ENCODE data around the gene NKTR.

Gene NKTR

DNA sequence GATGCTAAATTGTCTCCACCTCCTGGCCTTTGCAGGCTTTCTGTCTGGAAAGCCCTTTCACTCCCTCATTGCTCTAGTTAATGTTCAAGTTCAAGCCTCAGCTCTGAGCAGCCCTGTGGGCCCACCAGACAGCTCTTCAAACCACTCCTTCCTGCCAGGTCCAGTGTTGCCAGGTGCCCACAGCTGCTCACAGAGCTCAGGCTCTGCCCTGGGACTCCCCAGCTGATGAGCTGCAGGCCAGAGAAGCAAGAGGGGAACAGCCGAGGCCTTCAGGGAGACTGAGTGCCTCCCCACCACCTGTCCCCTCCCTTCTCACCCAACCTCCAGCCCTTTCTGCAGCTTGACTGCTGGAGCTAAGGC, 51.7 kb downstream of the NKTR start:
- peaks cover 33% of the 10 kb centered on the region for H3K4me1 ChIP-seq (ENCODE audit: control insufficient read depth, low read depth, low read length)
- H3K9ac ChIP-seq (ENCODE audit: low read length) = no peak overlapping the region
- no peak overlapping the region for H3K27ac ChIP-seq (ENCODE audit: low read length)

DNA sequence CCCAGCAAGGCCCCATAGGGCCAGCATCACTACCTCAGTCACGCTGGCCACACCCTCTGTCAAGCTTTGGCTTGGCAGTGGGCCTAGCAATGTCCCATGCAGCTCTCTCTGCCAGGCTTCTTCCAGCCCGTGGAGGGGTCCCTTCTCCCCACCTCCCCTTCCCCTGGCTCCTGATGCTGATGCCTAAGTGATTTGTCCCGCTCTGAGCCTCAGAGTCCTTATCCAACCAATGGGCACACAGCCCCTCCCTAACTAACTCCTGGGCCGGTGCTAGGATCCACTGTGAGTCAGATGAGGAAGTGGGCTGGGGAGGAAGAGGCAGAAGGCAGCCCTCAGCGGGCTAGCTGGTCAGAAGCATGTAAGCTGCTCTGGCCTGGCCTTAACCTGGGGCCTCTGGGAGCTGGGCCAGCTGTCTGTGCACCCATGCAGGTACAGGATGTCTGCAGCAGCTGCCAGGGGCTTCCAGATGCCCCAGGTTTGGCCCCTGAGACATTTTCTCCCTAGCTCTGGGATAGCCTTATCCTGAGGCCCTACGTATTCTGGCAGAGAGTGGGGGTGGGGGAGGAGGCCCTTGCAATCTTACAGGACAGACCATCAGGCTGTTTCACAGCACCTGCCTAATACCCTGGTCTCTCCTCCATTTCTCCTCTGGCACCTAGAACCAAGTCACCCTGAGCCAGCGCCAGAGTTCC, 52.3 kb downstream of the NKTR start:
- Histone ChIP-seq H3K36me3 (ENCODE audit: control insufficient read depth, low read depth, low read length) (peaks cover 7% of the 10 kb centered on the region), H3K4me1 (ENCODE audit: control insufficient read depth, low read depth, low read length) (peaks cover 27% of the 10 kb centered on the region), H3K27ac (ENCODE audit: low read length) (no peak overlapping the region), H3K9me3 (ENCODE audit: control insufficient read depth, low read depth, low read length) (no peaks in the 10 kb centered on the region), H3K4me3 (ENCODE audit: low read length) (no peak overlapping the region), H3K9ac (ENCODE audit: low read length) (no peak overlapping the region), H3K27me3 (ENCODE audit: control insufficient read depth, insufficient read depth, low read length) (no peaks in the 10 kb centered on the region)

More for the DNA sequence above, 51.7 kb downstream of the NKTR start:
- peaks cover 13% of the 10 kb centered on the region for H3K36me3 ChIP-seq (ENCODE audit: control insufficient read depth, low read depth, low read length)
- no peak overlapping the region for H3K4me3 ChIP-seq (ENCODE audit: low read length)
- H3K27me3 ChIP-seq (ENCODE audit: control insufficient read depth, insufficient read depth, low read length) = no peaks in the 10 kb centered on the region
- H3K9me3 ChIP-seq (ENCODE audit: control insufficient read depth, low read depth, low read length) = no peaks in the 10 kb centered on the region

DNA sequence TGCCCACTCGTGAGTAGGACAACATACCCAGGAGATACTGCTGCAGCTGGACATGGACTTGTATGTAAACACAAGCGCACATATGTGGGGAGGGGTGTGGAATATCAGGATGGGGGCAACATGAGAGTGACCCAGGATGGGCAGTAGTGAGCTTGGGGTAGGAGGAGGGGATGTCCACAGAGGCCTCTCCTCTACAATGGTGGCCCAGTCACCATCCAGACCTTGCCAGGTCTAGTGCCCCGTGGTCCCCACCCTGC, 52.7 kb downstream of the NKTR start:
- Histone ChIP-seq H3K9me3 (ENCODE audit: control insufficient read depth, low read depth, low read length) (no peaks in the 10 kb centered on the region), H3K4me3 (ENCODE audit: low read length) (peak overlapping the region; percentile 57), H3K27ac (ENCODE audit: low read length) (no peak overlapping the region), H3K27me3 (ENCODE audit: control insufficient read depth, insufficient read depth, low read length) (no peaks in the 10 kb centered on the region), H3K9ac (ENCODE audit: low read length) (no peak overlapping the region), H3K4me1 (ENCODE audit: control insufficient read depth, low read depth, low read length) (peaks cover 24% of the 10 kb centered on the region), H3K36me3 (ENCODE audit: control insufficient read depth, low read depth, low read length) (peaks cover 6% of the 10 kb centered on the region)

DNA sequence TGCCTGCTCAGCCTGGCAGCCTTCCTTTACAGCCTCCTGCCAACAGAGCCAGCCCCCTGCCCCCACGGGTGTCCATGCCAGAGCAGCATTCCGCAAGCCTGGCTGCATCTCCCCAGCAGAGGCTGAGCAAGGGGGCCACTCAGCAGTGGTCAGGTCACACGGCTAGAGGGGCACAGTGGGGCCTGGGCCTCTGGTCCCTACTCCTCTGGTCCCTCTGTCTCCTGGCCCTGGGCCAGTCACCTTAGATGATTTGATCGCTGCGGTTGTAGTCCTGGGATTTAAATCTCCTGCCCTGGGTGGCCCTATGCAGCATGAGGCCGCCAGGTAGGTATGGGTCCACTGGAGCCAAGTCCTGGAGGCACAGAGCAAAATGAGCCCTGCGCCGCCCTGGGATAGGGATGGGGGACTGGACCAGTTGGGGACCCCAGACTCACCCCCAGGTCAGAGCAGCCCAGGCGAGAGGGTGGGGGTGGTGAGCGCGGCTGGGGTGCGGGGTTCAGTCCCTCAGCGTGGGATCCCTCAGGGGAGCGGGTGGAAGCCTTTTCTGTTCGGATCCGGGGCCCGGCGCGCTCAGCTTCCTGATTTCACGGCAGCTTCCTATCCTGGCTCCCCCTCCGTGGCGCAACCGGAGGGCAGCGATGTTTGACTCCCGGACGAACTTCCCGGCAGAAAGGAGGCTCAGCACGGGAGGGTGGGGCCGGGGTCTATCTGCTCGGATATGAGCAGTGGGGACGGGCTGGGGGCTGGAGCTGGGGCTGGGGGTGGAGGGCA, 53.3 kb downstream of the NKTR start, which contains the start of gene ZBTB47:
ZBTB47 (plus strand) TSS at position 138 of the 771 bp plus-strand sequence. CDS start 4,659 bp downstream, outside the sequence.
- H3K27ac ChIP-seq (ENCODE audit: low read length) = no peak within 1 kb of the TSS
- peak within 1 kb of the TSS; percentile 49 for H3K9ac ChIP-seq (ENCODE audit: low read length)
- peaks cover 5% of the 10 kb centered on the region for H3K36me3 ChIP-seq (ENCODE audit: control insufficient read depth, low read depth, low read length)
- no peaks in the 10 kb centered on the region for H3K9me3 ChIP-seq (ENCODE audit: control insufficient read depth, low read depth, low read length)
- H3K4me3 ChIP-seq (ENCODE audit: low read length) = peak within 1 kb of the TSS; percentile 57
- H3K4me1 ChIP-seq (ENCODE audit: control insufficient read depth, low read depth, low read length) = peaks cover 24% of the 10 kb centered on the region
- no peaks in the 10 kb centered on the region for H3K27me3 ChIP-seq (ENCODE audit: control insufficient read depth, insufficient read depth, low read length)

DNA sequence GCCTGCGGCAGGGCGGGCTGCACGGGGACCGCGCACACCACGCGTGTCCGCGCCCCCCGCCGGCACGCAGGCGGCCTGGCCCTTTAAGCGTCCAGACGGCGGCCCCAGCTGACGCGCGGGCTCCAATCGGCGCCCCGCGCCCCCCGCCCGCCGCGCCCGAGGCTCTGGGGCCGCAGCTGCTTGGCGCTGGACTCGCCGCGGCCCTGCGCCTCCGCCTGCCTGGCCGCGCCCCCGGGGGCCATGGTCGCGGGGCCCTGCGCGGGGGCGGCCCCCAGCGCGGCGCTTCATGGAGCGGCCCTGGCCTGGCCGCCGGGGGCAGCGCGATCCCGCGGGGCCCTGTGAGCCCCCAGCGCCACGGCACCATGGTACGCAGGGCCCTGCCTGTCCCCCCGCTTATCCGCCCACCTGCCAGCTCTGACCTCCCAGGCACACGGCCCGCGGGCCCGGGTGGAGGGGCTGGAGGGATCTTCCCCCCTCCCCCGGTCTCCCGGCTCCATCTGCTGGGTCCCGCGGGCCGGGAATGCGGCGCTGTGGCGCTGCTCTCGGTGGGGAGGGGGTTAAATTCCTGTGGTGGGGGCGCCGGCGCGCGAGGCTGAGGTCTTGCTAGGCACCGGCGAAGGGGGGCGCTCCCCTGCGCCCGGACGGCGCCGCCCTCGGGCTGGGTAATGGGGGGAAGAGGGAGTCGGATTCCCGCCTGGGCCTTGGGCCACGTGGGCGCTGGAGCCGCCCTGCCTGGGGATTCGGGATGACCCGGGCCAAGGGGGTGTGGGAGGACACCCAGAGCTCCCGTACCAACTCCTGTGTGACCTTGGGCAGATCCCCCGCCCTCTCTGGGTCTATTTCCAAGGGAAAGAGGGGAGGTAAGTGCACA, 54.1 kb downstream of the NKTR start:
- Histone ChIP-seq H3K9me3 (ENCODE audit: control insufficient read depth, low read depth, low read length) (no peaks in the 10 kb centered on the region), H3K4me1 (ENCODE audit: control insufficient read depth, low read depth, low read length) (peaks cover 24% of the 10 kb centered on the region), H3K36me3 (ENCODE audit: control insufficient read depth, low read depth, low read length) (no peaks in the 10 kb centered on the region), H3K9ac (ENCODE audit: low read length) (peak overlapping the region; percentile 49), H3K27ac (ENCODE audit: low read length) (no peak overlapping the region), H3K27me3 (ENCODE audit: control insufficient read depth, insufficient read depth, low read length) (no peaks in the 10 kb centered on the region), H3K4me3 (ENCODE audit: low read length) (peak overlapping the region; percentile 57)

DNA sequence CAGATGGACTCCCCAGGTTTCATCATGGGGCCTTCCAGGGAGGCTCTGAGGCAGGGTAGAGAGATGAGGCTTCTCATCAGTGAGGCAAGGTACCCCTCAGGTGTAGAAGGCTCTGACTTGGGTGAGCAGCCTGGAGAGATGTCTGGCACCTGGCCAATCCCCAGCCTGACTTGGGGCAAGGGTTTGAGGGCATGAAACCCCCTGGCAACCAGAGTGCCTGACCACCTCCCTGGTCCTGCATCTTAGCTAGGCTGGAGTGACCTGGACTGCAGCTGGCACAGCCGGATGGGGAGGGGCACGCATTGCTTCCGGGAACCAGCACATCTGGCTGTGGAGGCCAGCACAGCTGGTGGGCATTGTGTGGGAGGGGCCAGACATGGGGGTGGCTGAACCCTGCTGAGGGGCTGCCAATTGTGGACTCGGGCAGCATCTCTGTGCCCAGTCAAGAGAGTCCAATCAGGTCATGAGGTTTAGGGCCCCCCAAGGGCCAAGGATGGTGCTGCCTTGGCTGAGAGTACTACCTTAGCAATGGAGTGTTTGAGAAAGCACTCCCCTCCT, 54.9 kb downstream of the NKTR start:
- no peaks in the 10 kb centered on the region for H3K27me3 ChIP-seq (ENCODE audit: control insufficient read depth, insufficient read depth, low read length)
- H3K36me3 ChIP-seq (ENCODE audit: control insufficient read depth, low read depth, low read length) = no peaks in the 10 kb centered on the region
- peaks cover 24% of the 10 kb centered on the region for H3K4me1 ChIP-seq (ENCODE audit: control insufficient read depth, low read depth, low read length)
- H3K9me3 ChIP-seq (ENCODE audit: control insufficient read depth, low read depth, low read length) = no peaks in the 10 kb centered on the region
- H3K27ac ChIP-seq (ENCODE audit: low read length) = no peak overlapping the region
- peak overlapping the region; percentile 49 for H3K9ac ChIP-seq (ENCODE audit: low read length)
- H3K4me3 ChIP-seq (ENCODE audit: low read length) = peak overlapping the region; percentile 49

DNA sequence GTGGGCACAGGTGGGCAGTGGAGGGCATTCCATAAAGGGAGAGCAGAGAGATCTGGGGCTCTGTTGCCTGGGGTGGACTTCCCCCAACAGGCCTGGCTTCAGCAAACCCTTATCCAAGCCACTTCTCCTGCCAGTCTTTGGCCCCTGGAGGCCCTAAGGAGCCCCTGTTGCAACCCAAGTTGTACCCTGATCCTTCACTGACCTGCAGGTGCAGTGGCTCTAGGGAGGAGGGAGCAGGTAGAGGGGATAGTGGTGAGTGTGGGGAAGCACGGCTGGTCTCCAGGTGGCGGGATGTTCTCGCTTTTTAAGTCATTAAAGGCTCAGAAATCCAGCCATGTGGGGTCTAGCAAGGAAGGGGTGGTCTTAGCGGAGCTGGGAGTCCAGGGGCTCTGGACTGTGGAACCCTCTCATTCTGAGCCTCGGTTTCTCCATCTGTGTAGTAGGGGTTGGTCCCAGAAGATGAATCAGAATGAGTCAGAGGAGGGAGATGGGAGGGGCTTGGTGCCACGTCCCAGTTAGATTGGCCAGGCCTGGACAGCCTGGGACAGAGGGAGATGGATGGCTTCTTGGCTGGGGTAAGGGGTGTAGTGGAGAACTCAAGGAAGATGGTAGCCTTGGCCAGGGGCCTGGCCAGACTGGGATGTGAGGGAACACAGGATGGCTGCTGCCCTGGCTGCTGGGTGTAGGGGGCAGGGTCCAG, 55.6 kb downstream of the NKTR start:
- Histone ChIP-seq H3K36me3 (ENCODE audit: control insufficient read depth, low read depth, low read length) (no peaks in the 10 kb centered on the region), H3K4me1 (ENCODE audit: control insufficient read depth, low read depth, low read length) (peaks cover 21% of the 10 kb centered on the region), H3K9me3 (ENCODE audit: control insufficient read depth, low read depth, low read length) (no peaks in the 10 kb centered on the region), H3K27ac (ENCODE audit: low read length) (no peak overlapping the region), H3K4me3 (ENCODE audit: low read length) (no peak overlapping the region), H3K27me3 (ENCODE audit: control insufficient read depth, insufficient read depth, low read length) (no peaks in the 10 kb centered on the region), H3K9ac (ENCODE audit: low read length) (no peak overlapping the region)

DNA sequence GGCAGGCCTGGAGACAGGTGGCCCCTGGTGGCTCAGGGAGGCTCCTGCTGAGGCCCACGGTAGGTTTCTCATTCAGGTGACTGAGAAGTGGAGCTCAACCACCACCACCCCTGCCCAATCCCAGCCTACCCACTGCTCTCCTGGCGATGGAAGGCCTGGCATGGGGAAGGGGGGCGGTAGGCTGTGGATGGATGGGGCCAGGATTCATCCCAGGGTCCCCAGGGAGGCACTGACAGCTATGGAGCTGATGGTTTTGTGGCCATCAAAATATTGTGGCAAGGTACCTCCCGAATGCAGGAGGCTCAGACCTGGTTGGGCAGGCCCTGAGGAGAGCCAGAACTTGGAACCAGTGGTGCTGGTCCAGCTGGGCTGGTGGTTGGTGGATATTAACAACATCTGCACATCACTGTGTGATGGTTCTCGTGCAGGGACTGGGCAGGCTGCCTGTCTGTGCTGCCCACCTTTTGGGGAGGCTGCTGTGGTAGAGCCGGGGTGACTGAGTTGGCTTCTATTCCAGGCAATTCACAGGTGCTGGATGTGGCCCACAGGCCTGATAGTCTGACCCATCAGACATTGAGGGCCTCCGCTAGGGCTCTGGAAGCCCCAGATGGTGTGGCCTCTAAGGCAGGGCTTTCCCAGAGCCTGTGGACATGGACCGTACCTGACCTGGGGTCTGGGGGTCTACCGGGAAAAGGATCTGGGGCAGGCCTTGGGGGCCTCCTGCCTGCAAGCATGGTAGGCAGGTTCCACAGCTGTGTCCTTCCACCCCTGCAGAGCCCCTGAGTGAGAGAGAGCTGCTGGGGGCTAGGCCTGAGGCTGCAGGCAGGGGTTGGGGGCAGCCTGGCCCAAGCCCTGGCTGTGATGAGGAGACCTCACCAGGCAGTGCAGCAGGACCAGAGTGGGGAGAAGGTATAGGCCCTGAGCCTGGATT, 56.5 kb downstream of the NKTR start:
- peaks cover 13% of the 10 kb centered on the region for H3K4me1 ChIP-seq (ENCODE audit: control insufficient read depth, low read depth, low read length)
- no peaks in the 10 kb centered on the region for H3K9me3 ChIP-seq (ENCODE audit: control insufficient read depth, low read depth, low read length)
- no peaks in the 10 kb centered on the region for H3K36me3 ChIP-seq (ENCODE audit: control insufficient read depth, low read depth, low read length)
- H3K27me3 ChIP-seq (ENCODE audit: control insufficient read depth, insufficient read depth, low read length) = no peaks in the 10 kb centered on the region
- no peak overlapping the region for H3K4me3 ChIP-seq (ENCODE audit: low read length)
- H3K27ac ChIP-seq (ENCODE audit: low read length) = no peak overlapping the region
- H3K9ac ChIP-seq (ENCODE audit: low read length) = no peak overlapping the region

DNA sequence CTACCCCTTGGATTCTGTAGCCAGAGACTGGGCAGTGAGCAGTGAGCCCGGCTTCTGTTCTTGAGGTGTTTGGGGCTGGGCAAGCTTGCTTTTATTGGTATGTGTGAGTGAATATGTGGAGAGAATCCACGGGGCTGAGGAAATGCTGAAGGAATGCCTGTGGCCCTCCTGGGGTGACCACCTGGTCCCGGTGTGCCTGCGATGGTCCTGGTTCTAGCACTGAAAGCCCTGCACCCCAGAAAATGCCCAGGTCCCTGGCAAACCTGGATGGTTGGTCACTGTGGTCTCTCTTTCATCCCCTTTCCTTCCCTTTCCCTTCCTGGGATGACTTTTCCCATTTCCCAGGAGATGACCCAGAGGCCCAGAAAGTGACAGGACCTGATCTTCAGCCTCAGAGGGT, 57.2 kb downstream of the NKTR start:
- H3K36me3 ChIP-seq (ENCODE audit: control insufficient read depth, low read depth, low read length) = no peaks in the 10 kb centered on the region
- no peak overlapping the region for H3K9ac ChIP-seq (ENCODE audit: low read length)
- H3K27me3 ChIP-seq (ENCODE audit: control insufficient read depth, insufficient read depth, low read length) = no peaks in the 10 kb centered on the region
- no peaks in the 10 kb centered on the region for H3K9me3 ChIP-seq (ENCODE audit: control insufficient read depth, low read depth, low read length)
- no peak overlapping the region for H3K27ac ChIP-seq (ENCODE audit: low read length)
- H3K4me3 ChIP-seq (ENCODE audit: low read length) = no peak overlapping the region
- H3K4me1 ChIP-seq (ENCODE audit: control insufficient read depth, low read depth, low read length) = peaks cover 13% of the 10 kb centered on the region

DNA sequence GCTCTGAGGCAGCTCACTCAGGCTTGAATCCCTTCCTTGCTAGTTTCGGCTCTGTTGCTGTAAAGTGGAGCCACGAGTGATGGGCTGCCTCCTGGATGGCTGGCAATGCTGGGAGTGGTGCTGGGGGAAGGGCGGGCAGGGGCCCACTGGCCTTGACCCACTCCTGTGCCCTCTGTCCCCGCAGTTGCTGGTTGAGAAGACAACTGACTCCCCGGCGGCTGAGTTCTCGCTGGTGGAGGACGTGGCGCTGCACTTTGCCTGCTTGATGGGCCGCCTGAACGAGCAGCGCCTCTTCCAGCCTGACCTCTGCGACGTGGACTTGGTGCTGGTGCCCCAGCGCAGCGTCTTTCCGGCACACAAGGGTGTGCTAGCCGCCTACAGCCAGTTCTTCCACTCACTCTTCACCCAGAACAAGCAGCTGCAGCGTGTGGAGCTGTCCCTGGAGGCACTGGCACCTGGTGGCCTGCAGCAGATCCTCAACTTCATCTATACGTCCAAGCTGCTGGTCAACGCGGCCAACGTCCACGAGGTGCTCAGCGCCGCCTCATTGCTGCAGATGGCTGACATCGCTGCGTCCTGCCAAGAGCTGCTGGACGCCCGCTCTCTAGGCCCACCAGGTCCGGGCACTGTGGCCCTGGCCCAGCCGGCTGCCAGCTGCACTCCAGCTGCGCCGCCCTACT, 57.7 kb downstream of the NKTR start:
- Histone ChIP-seq H3K27me3 (ENCODE audit: control insufficient read depth, insufficient read depth, low read length) (no peaks in the 10 kb centered on the region), H3K9me3 (ENCODE audit: control insufficient read depth, low read depth, low read length) (no peaks in the 10 kb centered on the region), H3K9ac (ENCODE audit: low read length) (no peak overlapping the region), H3K36me3 (ENCODE audit: control insufficient read depth, low read depth, low read length) (no peaks in the 10 kb centered on the region), H3K27ac (ENCODE audit: low read length) (no peak overlapping the region), H3K4me1 (ENCODE audit: control insufficient read depth, low read depth, low read length) (peaks cover 9% of the 10 kb centered on the region), H3K4me3 (ENCODE audit: low read length) (no peak overlapping the region)
